OCI-LY1 (cell line): ENCODE results near the gene LPIN3.

Source experiments
- H2AFZ ChIP-seq: fragments of 200-600 bp; sonication (generic), shearing (Covaris generic); 2 replicates; pipeline ENCODE4 v1.6.0; 2014; ENCODE audit warnings: antibody characterized with exemption, mild to moderate bottlenecking, low read length
- H3F3A ChIP-seq: fragments of 200-600 bp; sonication (generic), shearing (Covaris generic); 2 replicates; pipeline ENCODE4 v1.6.0; 2014; ENCODE audit warnings: mild to moderate bottlenecking, antibody characterized with exemption, low read length, moderate library complexity; ENCODE audit not compliant: insufficient read depth
- H3K27ac ChIP-seq: fragments of 200-600 bp; sonication (generic); 2 replicates; pipeline ENCODE4 v1.5.1; 2014; ENCODE audit warnings: low read length, mixed run types, mild to moderate bottlenecking, low read depth; ENCODE audit not compliant: poor library complexity, severe bottlenecking
- H3K27me3 ChIP-seq: fragments of 200-600 bp; sonication (generic); 2 replicates; pipeline ENCODE4 v1.6.0; 2014; ENCODE audit warnings: antibody characterized with exemption, mild to moderate bottlenecking, low read length, moderate library complexity; ENCODE audit not compliant: insufficient read depth
- H3K36me3 ChIP-seq: fragments of 200-600 bp; sonication (generic); 2 replicates; pipeline ENCODE4 v1.6.1; 2014; ENCODE audit warnings: mild to moderate bottlenecking, antibody characterized with exemption, low read length, moderate library complexity, mixed read lengths; ENCODE audit not compliant: insufficient read depth
- H3K4me1 ChIP-seq: fragments of 200-600 bp; sonication (generic); 2 replicates; pipeline ENCODE4 v1.5.1; 2014; ENCODE audit warnings: mild to moderate bottlenecking, low read length, moderate library complexity; ENCODE audit not compliant: insufficient read depth, severe bottlenecking
- H3K4me2 ChIP-seq: fragments of 200-600 bp; sonication (generic), shearing (Covaris generic); 2 replicates; pipeline ENCODE4 v1.6.1; 2014; ENCODE audit warnings: low read length
- H3K4me3 ChIP-seq: fragments of 200-600 bp; sonication (generic); 2 replicates; pipeline ENCODE4 v1.5.1; 2014; ENCODE audit warnings: low read length, low read depth, mild to moderate bottlenecking, mixed read lengths; ENCODE audit not compliant: poor library complexity, severe bottlenecking
- H3K79me2 ChIP-seq: fragments of 200-600 bp; shearing (Covaris generic); 2 replicates; pipeline ENCODE4 v1.6.1; 2016; ENCODE audit warnings: mixed run types, low read length, mixed read lengths; ENCODE audit not compliant: insufficient read depth
- H3K9ac ChIP-seq: fragments of 200-600 bp; sonication (generic), shearing (Covaris generic); 2 replicates; pipeline ENCODE4 v1.6.1; 2014; ENCODE audit warnings: mild to moderate bottlenecking, low read length, mixed read lengths
- H3K9me2 ChIP-seq: fragments of 200-600 bp; sonication (generic), shearing (Covaris generic); 2 replicates; pipeline ENCODE4 v1.6.1; 2014; ENCODE audit warnings: low read depth, mild to moderate bottlenecking, low read length, mixed read lengths
- H3K9me3 ChIP-seq: fragments of 200-600 bp; shearing (Covaris generic); 2 replicates; pipeline ENCODE4 v1.6.1; 2014; ENCODE audit warnings: low read length, mixed read lengths
- H4K20me1 ChIP-seq: fragments of 200-600 bp; sonication (generic), shearing (Covaris generic); 2 replicates; pipeline ENCODE4 v1.6.0; 2016; ENCODE audit warnings: mild to moderate bottlenecking, low read length; ENCODE audit not compliant: insufficient read depth
- EZH2 ChIP-seq: fragments of 200-600 bp; sonication (generic), shearing (Covaris generic); IDR thresholded peaks from 2 replicates; pipeline ENCODE4 v1.8.0; 2017; ENCODE audit warnings: borderline replicate concordance, mixed run types, mild to moderate bottlenecking, antibody characterized with exemption, low read length, moderate library complexity, mixed read lengths
- TF ChIP-seq, protein P1 (sequence below): fragments of 200-600 bp; sonication (generic), shearing (Covaris generic); IDR thresholded peaks from 2 replicates; pipeline ENCODE4 v1.5.1; 2017; ENCODE audit warnings: mild to moderate bottlenecking, antibody characterized with exemption, low read length, moderate library complexity, mixed read lengths

LPIN3 gene

DNA sequence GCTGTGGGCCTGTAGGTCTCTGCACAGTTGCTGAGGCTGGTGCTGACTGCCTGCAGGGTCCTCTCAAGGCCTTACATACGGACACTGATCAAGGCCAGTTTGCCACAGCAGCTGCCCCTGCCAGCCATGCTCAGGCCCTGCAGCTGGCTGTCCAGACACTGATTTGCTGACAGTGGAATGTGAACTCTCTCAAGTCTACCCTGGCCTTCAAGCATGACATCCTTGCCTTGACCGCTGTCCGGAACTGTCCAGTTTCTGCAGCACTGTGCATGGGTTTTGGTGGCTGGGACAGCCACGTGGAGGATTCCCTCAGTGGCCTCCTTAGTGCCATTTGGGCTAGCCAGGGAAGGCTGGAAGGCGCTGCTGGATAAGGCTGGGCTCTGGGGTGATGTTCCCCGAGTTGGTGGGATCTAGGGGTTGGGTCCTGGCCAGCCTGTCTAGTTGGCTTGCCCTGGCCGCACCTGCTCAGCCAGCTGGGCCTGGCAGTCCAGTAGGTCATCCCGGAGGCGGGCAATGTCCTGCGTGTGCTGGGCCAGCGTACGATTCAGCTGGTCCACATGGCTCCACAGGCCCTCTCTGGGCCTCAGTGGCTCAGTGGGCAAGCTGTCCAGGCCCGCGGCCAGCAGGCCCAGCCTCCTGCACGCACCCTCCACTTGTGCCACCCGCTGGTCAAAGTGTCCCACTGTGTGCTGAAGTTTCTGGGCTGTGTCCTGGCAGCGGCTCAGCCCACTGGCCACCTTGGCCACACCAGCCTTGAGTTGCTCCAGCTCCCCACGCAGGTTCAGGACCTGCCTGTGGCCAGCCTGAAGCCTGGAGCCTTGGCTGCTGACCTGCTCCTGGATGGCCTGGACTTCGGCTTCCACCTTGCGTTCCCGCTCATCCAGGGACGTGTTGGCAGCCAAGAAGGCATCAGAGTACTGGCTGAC, 20.5 kb downstream of the LPIN3 start:
- Histone ChIP-seq H3K27me3 (no peaks in the 10 kb centered on the region; the same call in 1 of the 2 replicates), H3K9me2 (no peaks in the 10 kb centered on the region), H3F3A (no peaks in the 10 kb centered on the region), H3K9ac (no peak overlapping the region), H3K27ac (no peak overlapping the region), H3K9me3 (no peaks in the 10 kb centered on the region), H3K4me1 (no peaks in the 10 kb centered on the region), H3K4me3 (no peak overlapping the region), H3K79me2 (no peaks in the 10 kb centered on the region), H2AFZ (no peak overlapping the region), H3K36me3 (no peaks in the 10 kb centered on the region), H3K4me2 (no peak overlapping the region), H4K20me1 (no peaks in the 10 kb centered on the region)
- TF ChIP-seq, protein P1, sequence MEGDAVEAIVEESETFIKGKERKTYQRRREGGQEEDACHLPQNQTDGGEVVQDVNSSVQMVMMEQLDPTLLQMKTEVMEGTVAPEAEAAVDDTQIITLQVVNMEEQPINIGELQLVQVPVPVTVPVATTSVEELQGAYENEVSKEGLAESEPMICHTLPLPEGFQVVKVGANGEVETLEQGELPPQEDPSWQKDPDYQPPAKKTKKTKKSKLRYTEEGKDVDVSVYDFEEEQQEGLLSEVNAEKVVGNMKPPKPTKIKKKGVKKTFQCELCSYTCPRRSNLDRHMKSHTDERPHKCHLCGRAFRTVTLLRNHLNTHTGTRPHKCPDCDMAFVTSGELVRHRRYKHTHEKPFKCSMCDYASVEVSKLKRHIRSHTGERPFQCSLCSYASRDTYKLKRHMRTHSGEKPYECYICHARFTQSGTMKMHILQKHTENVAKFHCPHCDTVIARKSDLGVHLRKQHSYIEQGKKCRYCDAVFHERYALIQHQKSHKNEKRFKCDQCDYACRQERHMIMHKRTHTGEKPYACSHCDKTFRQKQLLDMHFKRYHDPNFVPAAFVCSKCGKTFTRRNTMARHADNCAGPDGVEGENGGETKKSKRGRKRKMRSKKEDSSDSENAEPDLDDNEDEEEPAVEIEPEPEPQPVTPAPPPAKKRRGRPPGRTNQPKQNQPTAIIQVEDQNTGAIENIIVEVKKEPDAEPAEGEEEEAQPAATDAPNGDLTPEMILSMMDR = no peak
- TF ChIP-seq EZH2 = no peak

- Histone ChIP-seq H2AFZ (no peak overlapping the region), H3K27ac (no peak overlapping the region), H3K9me2 (no peaks in the 10 kb centered on the region), H4K20me1 (no peaks in the 10 kb centered on the region), H3K27me3 (no peaks in the 10 kb centered on the region; the same call in 1 of the 2 replicates), H3K4me3 (no peak overlapping the region), H3K4me1 (no peaks in the 10 kb centered on the region), H3K79me2 (no peaks in the 10 kb centered on the region), H3K9me3 (no peaks in the 10 kb centered on the region), H3K36me3 (no peaks in the 10 kb centered on the region), H3K9ac (no peak overlapping the region), H3K4me2 (no peak overlapping the region), H3F3A (no peaks in the 10 kb centered on the region)
- no peak for TF ChIP-seq EZH2
Observed at GRCh38 chr20:41361757-41362747, 21.4 kb downstream of the LPIN3 start.

GRCh38 chr20:41362748-41363140, 22.1 kb downstream of the LPIN3 start:
- H3F3A ChIP-seq = no peaks in the 10 kb centered on the region
- no peaks in the 10 kb centered on the region for H4K20me1 ChIP-seq
- no peak overlapping the region for H3K4me2 ChIP-seq
- H3K36me3 ChIP-seq = no peaks in the 10 kb centered on the region
- no peaks in the 10 kb centered on the region for H3K9me2 ChIP-seq
- TF ChIP-seq, protein P1 = no peak
- no peak for TF ChIP-seq EZH2
- no peak overlapping the region for H2AFZ ChIP-seq
- no peak overlapping the region for H3K27ac ChIP-seq
- H3K4me3 ChIP-seq = no peak overlapping the region
- no peaks in the 10 kb centered on the region; the same call in 1 of the 2 replicates for H3K27me3 ChIP-seq
- H3K9ac ChIP-seq = no peak overlapping the region
- H3K4me1 ChIP-seq = no peaks in the 10 kb centered on the region
- no peaks in the 10 kb centered on the region for H3K9me3 ChIP-seq
- H3K79me2 ChIP-seq = no peaks in the 10 kb centered on the region
